NCI-H146 (cell line): ENCODE measurements around the gene ADAM33.

Experiments
- DNase-seq: peaks from one replicate; lab custom pipeline; 2025; lab: John Stamatoyannopoulos, UW

ADAM33 gene

GRCh38 chr20:3681931-3682781 is at the start of gene ADAM33:
TSS of gene ADAM33 (minus strand) at chr20:3682010. CDS start at chr20:3682004, 6 bp downstream.
- peak; percentile 45 for DNase-seq

- DNase-seq, result no peak
Measured at GRCh38 chr20:3730803-3731672, 49.2 kb upstream of the ADAM33 start.

- DNase-seq, result no peak
Measured at GRCh38 chr20:3729811-3730540, 48.2 kb upstream of the ADAM33 start.

- DNase-seq, result no peak
Measured at GRCh38 chr20:3729378-3729777, 47.6 kb upstream of the ADAM33 start.

GRCh38 chr20:3728876-3729275 is 47.1 kb upstream of the ADAM33 start:
- DNase-seq, result no peak

GRCh38 chr20:3728354-3728753 is 46.5 kb upstream of the ADAM33 start:
- DNase-seq, result no peak

GRCh38 chr20:3727401-3728021 is 45.7 kb upstream of the ADAM33 start:
- no peak for DNase-seq

- no peak for DNase-seq
Measured at GRCh38 chr20:3724356-3724755, 42.5 kb upstream of the ADAM33 start.

- DNase-seq, result no peak
Measured at GRCh38 chr20:3723284-3723683, 41.5 kb upstream of the ADAM33 start.

GRCh38 chr20:3721912-3722311 is 40.1 kb upstream of the ADAM33 start:
- DNase-seq, result no peak

- no peak for DNase-seq
Measured at GRCh38 chr20:3720626-3721025, 38.8 kb upstream of the ADAM33 start.

GRCh38 chr20:3720068-3720467 is 38.3 kb upstream of the ADAM33 start:
- no peak for DNase-seq

GRCh38 chr20:3719046-3719445 is 37.2 kb upstream of the ADAM33 start:
- no peak for DNase-seq

GRCh38 chr20:3716195-3716834 is 34.5 kb upstream of the ADAM33 start:
- peak; percentile 59 for DNase-seq

- no peak for DNase-seq
Measured at GRCh38 chr20:3714092-3714491, 32.3 kb upstream of the ADAM33 start.

GRCh38 chr20:3712279-3712873 is 30.6 kb upstream of the ADAM33 start, which contains the start of gene SIGLEC1:
TSS of gene SIGLEC1 (minus strand) at chr20:3712600. CDS start at chr20:3707128, 5,472 bp downstream.
- no peak for DNase-seq

GRCh38 chr20:3711484-3711941 is 29.7 kb upstream of the ADAM33 start:
- DNase-seq, result no peak

GRCh38 chr20:3710703-3711483 is 29.1 kb upstream of the ADAM33 start:
- peak; percentile 49 for DNase-seq

GRCh38 chr20:3710011-3710466 is 28.2 kb upstream of the ADAM33 start:
- DNase-seq, result peak; percentile 52

GRCh38 chr20:3707508-3707899 is 25.7 kb upstream of the ADAM33 start:
- no peak for DNase-seq
